Left ventricle myocardium inferior (tissue), 1 donor: ENCODE results near the gene COL21A1. TPM values are rescaled to one million over a fixed set of nuclear protein-coding genes. Genes with fewer than 3 reads are reported as not detected.
A peak's percentile ranks its signal among the peaks of the same experiment; 100 is the strongest.

Source experiments
- DNase-seq: peaks from one replicate; pipeline ENCODE4 v3.0.0-alpha.2; 2020
- H3K27ac ChIP-seq: fragments of 200-600 bp; replicated peaks from 2 replicates; pipeline ENCODE4 v1.8.0; 2021
- H3K27me3 ChIP-seq: fragments of 200-600 bp; 2 replicates; pipeline ENCODE4 v1.8.0; 2021; ENCODE audit warnings: low read depth
- H3K36me3 ChIP-seq: fragments of 200-600 bp; 2 replicates; pipeline ENCODE4 v1.8.0; 2021
- H3K4me1 ChIP-seq: fragments of 200-600 bp; 2 replicates; pipeline ENCODE4 v1.8.0; 2021
- H3K4me3 ChIP-seq: fragments of 200-600 bp; 2 replicates; pipeline ENCODE4 v1.8.0; 2021; ENCODE audit warnings: mild to moderate bottlenecking, moderate library complexity
- H3K9me3 ChIP-seq: fragments of 200-600 bp; replicated peaks from 2 replicates; pipeline ENCODE4 v1.8.0; 2021
- CTCF ChIP-seq: fragments of 200-600 bp; IDR thresholded peaks from 2 replicates; pipeline ENCODE4 v1.8.0; 2021; ENCODE audit warnings: antibody characterized with exemption, mild to moderate bottlenecking, borderline replicate concordance
- intact Hi-C: fragments of 100-400 bp; cut with micrococcal nuclease; formaldehyde crosslinking; loops from one replicate; pipeline ENCODE4 v1.11.0; 2022
- total RNA-seq: library from RNA; stranded (reverse); fragmentation: NEBNext Ultra II Directional; extraction: Animal tissue kit (Norgen Biotek cat#: 25700); gene quantifications from one replicate; pipeline ENCODE4 v1.2.1, GENCODE V29; 2021
- donor health status: DM: no; HTN: yes; CAD: no; lungs with severe emphysema.

Gene COL21A1
- total RNA-seq, 1 donor from 2014 or later, result 54.3 TPM

DNA sequence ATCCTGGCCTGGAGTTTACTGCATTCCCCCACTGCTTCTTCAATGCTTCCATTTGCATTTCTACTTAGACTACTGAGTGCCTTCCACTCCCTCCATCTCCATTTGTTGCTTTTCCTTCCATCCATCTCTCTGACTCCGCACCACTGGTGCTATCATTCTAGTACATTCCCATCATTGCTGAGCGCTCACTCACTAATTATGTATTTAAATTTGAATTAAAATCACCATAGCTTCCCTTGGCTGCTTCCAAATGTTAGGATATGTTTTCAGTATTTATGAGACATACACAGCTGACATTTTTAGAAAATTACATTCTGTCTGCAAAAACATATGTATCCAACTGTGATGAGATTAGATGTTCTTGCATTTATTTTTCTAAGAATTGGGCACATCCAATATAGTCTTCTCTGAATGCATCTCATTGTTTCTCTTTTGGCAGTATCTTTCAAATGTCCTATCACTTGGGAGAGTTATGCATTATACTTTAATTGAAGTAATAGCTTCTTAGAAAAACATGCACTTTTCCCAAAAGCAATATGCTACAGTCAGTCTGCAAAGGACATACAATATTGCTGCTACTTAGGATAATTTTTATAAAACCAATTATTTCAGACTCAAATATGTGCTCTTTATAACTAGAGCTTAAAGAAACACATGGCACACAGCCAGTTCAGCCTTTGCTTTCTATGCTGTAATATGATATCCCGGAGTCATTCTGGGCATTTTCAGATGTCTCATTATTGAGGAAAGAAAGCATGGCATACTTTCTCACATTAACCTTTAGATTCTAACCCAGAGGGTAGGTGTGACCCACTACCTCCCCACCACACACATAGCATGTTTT lies 12.1 kb upstream of the COL21A1 start:
- no peak overlapping the region for H3K27ac ChIP-seq
- H3K27me3 ChIP-seq, result no peaks in the 10 kb centered on the region
- intact Hi-C loops, result no loop called here
- no peak overlapping the region for H3K4me3 ChIP-seq
- no peaks in the 10 kb centered on the region for H3K9me3 ChIP-seq
- H3K36me3 ChIP-seq, result no peaks in the 10 kb centered on the region
- H3K4me1 ChIP-seq, result no peaks in the 10 kb centered on the region
- TF ChIP-seq CTCF, result no peak
- no peak for DNase-seq

DNA sequence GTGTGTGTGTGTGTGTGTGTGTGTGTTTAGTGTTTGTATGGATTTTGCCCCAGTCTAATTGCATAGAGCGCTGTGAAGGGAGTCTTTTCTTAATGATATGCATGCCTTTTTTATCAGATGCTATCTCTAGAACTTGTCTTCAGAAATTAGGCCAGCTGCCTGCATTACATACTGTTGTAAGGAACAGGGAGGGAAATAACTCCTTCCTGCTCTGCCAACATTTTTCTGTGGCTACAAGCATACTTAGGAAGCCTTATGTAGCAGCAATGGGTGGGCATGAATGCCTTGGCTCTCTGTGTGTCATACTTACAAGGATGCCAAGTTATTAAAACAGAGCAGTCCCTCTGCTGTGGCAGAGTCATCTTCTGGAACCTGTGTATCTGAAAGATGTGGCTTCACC lies 8.0 kb upstream of the COL21A1 start:
- intact Hi-C loops, result no loop called here
- no peak overlapping the region for H3K4me3 ChIP-seq
- TF ChIP-seq CTCF, result no peak

GRCh38 chr6:56250266-56250665 lies 2.9 kb upstream of the COL21A1 start:
- no peaks in the 10 kb centered on the region for H3K9me3 ChIP-seq
- no peak for DNase-seq
- no peak overlapping the region for H3K27ac ChIP-seq
- intact Hi-C loops, result no loop called here
- no peak overlapping the region for H3K4me3 ChIP-seq
- no peaks in the 10 kb centered on the region for H3K36me3 ChIP-seq
- H3K27me3 ChIP-seq, result peaks cover 15% of the 10 kb centered on the region
- no peak for TF ChIP-seq CTCF
- peaks cover 23% of the 10 kb centered on the region for H3K4me1 ChIP-seq

More for the DNA sequence above, 8.0 kb upstream of the COL21A1 start:
- DNase-seq, result no peak
- H3K27ac ChIP-seq, result no peak overlapping the region
- H3K9me3 ChIP-seq, result no peaks in the 10 kb centered on the region
- H3K36me3 ChIP-seq, result no peaks in the 10 kb centered on the region
- no peaks in the 10 kb centered on the region for H3K27me3 ChIP-seq
- no peaks in the 10 kb centered on the region for H3K4me1 ChIP-seq

DNA sequence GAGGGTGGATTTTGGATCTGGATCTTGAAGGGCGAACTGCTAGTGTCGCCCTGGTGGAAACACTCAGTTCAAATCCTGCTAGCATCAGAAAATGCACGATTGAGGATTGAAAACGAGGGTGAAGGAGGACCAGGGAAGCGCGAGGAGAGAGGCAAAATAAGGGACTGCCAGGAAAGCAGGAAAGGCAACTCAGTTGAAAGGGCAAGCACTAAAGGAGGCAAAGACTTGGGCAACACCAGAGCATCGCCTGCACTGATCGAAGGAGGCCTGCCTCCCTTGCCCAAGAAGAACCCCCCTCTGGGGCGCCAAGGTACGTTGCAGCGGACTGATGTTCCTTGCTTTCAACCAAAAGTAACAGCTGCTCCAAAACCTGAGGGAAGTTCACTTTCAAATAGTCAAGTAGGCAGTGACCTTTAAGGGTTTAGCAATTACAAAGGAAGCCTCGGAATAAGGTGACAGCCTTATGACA lies 308 bp upstream of the COL21A1 start:
- Histone ChIP-seq H3K27ac (peak overlapping the region; percentile 60), H3K4me1 (peaks cover 38% of the 10 kb centered on the region)
- intact Hi-C loops, result no loop called here

DNA sequence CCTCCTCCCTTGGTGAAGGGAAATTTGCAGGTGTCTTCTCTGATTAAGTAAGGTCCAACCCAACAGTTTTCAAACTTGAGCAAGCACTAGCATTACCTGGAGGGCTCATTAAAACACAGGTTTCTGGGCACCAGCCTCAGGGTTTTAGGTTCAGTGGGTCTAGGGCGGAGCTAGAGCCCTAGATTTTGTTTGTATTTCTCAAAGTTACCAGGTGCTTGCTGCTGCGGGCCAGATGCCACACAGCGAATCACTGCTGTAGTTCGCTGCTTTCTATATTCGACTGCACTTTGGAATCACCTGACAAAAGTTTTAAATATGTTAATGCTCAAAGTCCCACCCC lies 869 bp downstream of the COL21A1 start:
- H3K36me3 ChIP-seq, result no peaks in the 10 kb centered on the region
- no peak for TF ChIP-seq CTCF
- intact Hi-C loops, result no loop called here

More for the DNA sequence above, 308 bp upstream of the COL21A1 start:
- H3K27me3 ChIP-seq, result peaks cover 15% of the 10 kb centered on the region
- TF ChIP-seq CTCF, result no peak
- H3K36me3 ChIP-seq, result no peaks in the 10 kb centered on the region
- peak overlapping the region; percentile 67 for H3K4me3 ChIP-seq
- no peak for DNase-seq
- no peaks in the 10 kb centered on the region for H3K9me3 ChIP-seq

More for the DNA sequence above, 869 bp downstream of the COL21A1 start:
- peaks cover 38% of the 10 kb centered on the region for H3K4me1 ChIP-seq
- peak overlapping the region; percentile 60 for H3K27ac ChIP-seq
- H3K9me3 ChIP-seq, result no peaks in the 10 kb centered on the region
- H3K4me3 ChIP-seq, result peak overlapping the region; percentile 67
- H3K27me3 ChIP-seq, result peaks cover 15% of the 10 kb centered on the region
- no peak for DNase-seq
